GM12878 (cell line): ENCODE measurements around the gene ZFP91. TPM values are rescaled to one million over a fixed set of nuclear protein-coding genes. Genes with fewer than 3 reads are reported as not detected.

Source experiments
- ATAC-seq: fragments of 200-7000 bp; cut with Tn5 transposase; 3 replicates; pipeline ENCODE4 v1.9.1; 2020; ENCODE audit warnings: mild to moderate bottlenecking, moderate library complexity
- BruUV-seq: library from RNA; stranded (reverse); fragments of 400-500 nt; replicated peaks from 2 replicates; lab custom pipeline; 2021; lab: Mats Ljungman, UMichigan
- CTCF ChIA-PET: fragments of 300-600 bp; sonication (Branson Sonifier 250); formaldehyde crosslinking; extraction: SDS; loops from one replicate; lab custom pipeline; 2021; ENCODE audit warnings: inconsistent platforms; lab: Yijun Ruan, JAX
- POLR2A ChIA-PET: fragments of 350-600 bp; formaldehyde crosslinking; extraction: SDS; loops from one replicate; lab custom pipeline; 2021; ENCODE audit warnings: inconsistent platforms; lab: Charles Lee
- RAD21 ChIA-PET: fragments of 300-600 bp; sonication (Branson Sonifier 250); formaldehyde crosslinking; loops from one replicate; lab custom pipeline; 2023; ENCODE audit warnings: antibody characterized with exemption; ENCODE audit not compliant: unreplicated experiment; lab: Charles Lee
- SMC1A ChIA-PET: fragments of 300-600 bp; sonication (Branson Sonifier 250); formaldehyde crosslinking; loops from one replicate; lab custom pipeline; 2023; ENCODE audit not compliant: unreplicated experiment, uncharacterized antibody; lab: Charles Lee
- DNase-seq: peaks from one replicate; pipeline ENCODE4 v3.0.0-alpha.2; 2011; ENCODE audit warnings: low read depth, low spot score
- FAIRE-seq: peaks from 3 replicates; lab custom pipeline; 2011; peaks lifted over from hg19 to GRCh38; lab: Jason Lieb, UNC
- H2AFZ ChIP-seq: 2 replicates; pipeline ENCODE4 v1.6.0; 2011; ENCODE audit warnings: low read depth, low read length, control low read depth; ENCODE audit not compliant: control insufficient read depth
- H3K27ac ChIP-seq: 2 replicates; pipeline ENCODE4 v1.5.1; 2011; ENCODE audit warnings: control low read depth; ENCODE audit not compliant: control insufficient read depth, insufficient read depth
- H3K27me3 ChIP-seq, 2 experiments: replicated peaks in 1 of 2; 2 replicates each; pipeline versions ENCODE4 v1.6.0 to v1.6.1; 2011; ENCODE audit warnings: low read length in 1 of 2; ENCODE audit not compliant: control insufficient read depth in 2 of 2, insufficient read depth in 2 of 2
- H3K36me3 ChIP-seq, 2 experiments: 2 replicates each; pipeline ENCODE4 v1.5.1; 2011; ENCODE audit warnings: low read length in 1 of 2; ENCODE audit not compliant: control insufficient read depth in 2 of 2, insufficient read depth in 2 of 2
- H3K4me1 ChIP-seq: 2 replicates; pipeline ENCODE4 v1.6.1; 2011; ENCODE audit warnings: mild to moderate bottlenecking, low read length, moderate library complexity, mixed read lengths; ENCODE audit not compliant: control insufficient read depth, insufficient read depth
- H3K4me2 ChIP-seq: 2 replicates; pipeline ENCODE4 v1.6.0; 2011; ENCODE audit warnings: control low read depth; ENCODE audit not compliant: control insufficient read depth, insufficient read depth
- H3K4me3 ChIP-seq: fragments of 200-600 bp; sonication (generic); 2 replicates; pipeline ENCODE4 v1.5.1; 2016
- H3K79me2 ChIP-seq: 2 replicates; pipeline ENCODE4 v1.6.0; 2011; ENCODE audit warnings: low read length; ENCODE audit not compliant: control insufficient read depth, insufficient read depth
- H3K9ac ChIP-seq: 2 replicates; pipeline ENCODE4 v1.8.0; 2011; ENCODE audit warnings: low read length, control low read depth, mixed read lengths; ENCODE audit not compliant: control insufficient read depth, insufficient read depth
- H3K9me3 ChIP-seq: replicated peaks from 3 replicates; pipeline ENCODE4 v1.5.1; 2011; ENCODE audit warnings: mild to moderate bottlenecking, low read length; ENCODE audit not compliant: control insufficient read depth, insufficient read depth
- H4K20me1 ChIP-seq: 2 replicates; pipeline ENCODE4 v1.6.0; 2011; ENCODE audit not compliant: control insufficient read depth, insufficient read depth
- BRCA1 ChIP-seq: IDR thresholded peaks from 2 replicates; pipeline ENCODE4 v1.6.1; 2011; ENCODE audit warnings: low read depth, low read length, improper control_type of control experiment
- CHD1 ChIP-seq: IDR thresholded peaks from 2 replicates; pipeline ENCODE4 v1.6.1; 2012; ENCODE audit warnings: low read depth, low read length, improper control_type of control experiment
- CREB1 ChIP-seq: IDR thresholded peaks from 2 replicates; pipeline ENCODE4 v1.6.1; 2012; ENCODE audit warnings: low read depth, mild to moderate bottlenecking, inconsistent platforms
- DPF2 ChIP-seq: fragments of 450-650 bp; IDR thresholded peaks from 2 replicates; pipeline ENCODE4 v1.6.1; 2017; ENCODE audit warnings: mild to moderate bottlenecking
- FOXK2 ChIP-seq: fragments of 450-650 bp; IDR thresholded peaks from 2 replicates; pipeline ENCODE4 v1.6.1; 2017; ENCODE audit warnings: mild to moderate bottlenecking, moderate library complexity
- HDGF ChIP-seq: fragments of 450-650 bp; IDR thresholded peaks from 2 replicates; pipeline ENCODE4 v1.6.1; 2016; ENCODE audit warnings: antibody characterized with exemption
- LARP7 ChIP-seq: fragments of 450-650 bp; IDR thresholded peaks from 2 replicates; pipeline ENCODE4 v1.6.1; 2017; ENCODE audit warnings: mild to moderate bottlenecking
- MTA2 ChIP-seq: fragments of 450-650 bp; IDR thresholded peaks from 2 replicates; pipeline ENCODE4 v1.6.1; 2016; ENCODE audit warnings: low read depth, mild to moderate bottlenecking, moderate library complexity
- NRF1 ChIP-seq: conservative IDR thresholded peaks from 2 replicates; pipeline ENCODE4 v1.6.1; 2011; ENCODE audit warnings: mild to moderate bottlenecking, low read depth, low read length, improper control_type of control experiment
- POLR2AphosphoS2 ChIP-seq: IDR thresholded peaks from 2 replicates; pipeline ENCODE4 v1.6.1; 2011; ENCODE audit warnings: low read depth, mild to moderate bottlenecking, low read length, improper control_type of control experiment, moderate library complexity
- REST ChIP-seq: IDR thresholded peaks from 2 replicates; pipeline ENCODE4 v1.6.1; 2012; ENCODE audit warnings: mild to moderate bottlenecking, low read depth, low read length
- RFX5 ChIP-seq: IDR thresholded peaks from 2 replicates; pipeline ENCODE4 v1.6.1; 2011; ENCODE audit warnings: low read depth, low read length, improper control_type of control experiment
- SMAD5 ChIP-seq: IDR thresholded peaks from 2 replicates; pipeline ENCODE4 v1.6.1; 2016; ENCODE audit warnings: antibody characterized with exemption, low read depth
- TCF12 ChIP-seq: IDR thresholded peaks from 2 replicates; pipeline ENCODE4 v1.6.1; 2011; ENCODE audit warnings: low read depth, mild to moderate bottlenecking, low read length
- WGBS: methylation state at CpG from one replicate; pipeline ENCODE4 v1.1.6; 2016; ENCODE audit warnings: low lambda C conversion rate; ENCODE audit not compliant: insufficient replicate concordance, insufficient coverage; ENCODE audit errors: missing lambda C conversion rate; 5-methylcytosine and 5-hydroxymethylcytosine counted together
- in situ Hi-C: fragments of 300-500 bp; cut with MboI; formaldehyde crosslinking; loops from 9 replicates; pipeline ENCODE4 v1.14.3; 2018; ENCODE audit warnings: mixed read lengths
- intact Hi-C: fragments of 100-400 bp; cut with micrococcal nuclease; formaldehyde crosslinking; loops from one replicate; pipeline ENCODE4 v1.14.2; 2022; ENCODE audit not compliant: unreplicated experiment
- polyA plus RNA-seq, 11 experiments: library from polyadenylated mRNA; depleted of rRNA in 4 of 11; unstranded in 6 of 11; stranded (reverse) in 5 of 11; fragments of >200 nt; fragmentation: Nextera tagmentation in 4 of 11; fragmentation: Illumina TruSeq in 1 of 11; extraction: Ambion mirVana in 4 of 11; extraction: Trizol in 1 of 11; gene quantifications; 1 replicate in 1 of 11; 2 replicates in 10 of 11; pipeline versions ENCODE4 v1.2.1 to v1.2.3, GENCODE V29; 2011 to 2016; ENCODE audit warnings: inconsistent platforms in 2 of 11, missing spikeins in 2 of 11, low read depth in 1 of 11
- total RNA-seq, 4 experiments: library from RNA; depleted of rRNA in 3 of 4; stranded (reverse); fragments of >200 nt in 3 of 4; fragmentation: Illumina TruSeq in 1 of 4; extraction: Trizol in 1 of 4; gene quantifications; 2 replicates each; pipeline versions ENCODE4 v1.2.1 to v1.2.3, GENCODE V29; 2013 to 2021
- TF ChIP-seq, protein P1 (sequence below): fragments of 450-650 bp; IDR thresholded peaks from 2 replicates; pipeline ENCODE4 v1.6.1; 2018; ENCODE audit warnings: borderline replicate concordance, mild to moderate bottlenecking; ENCODE audit not compliant: partially characterized antibody
- TF ChIP-seq, protein P2 (sequence below): fragments of 450-650 bp; IDR thresholded peaks from 2 replicates; pipeline ENCODE4 v1.6.1; 2016; ENCODE audit warnings: mild to moderate bottlenecking
- TF ChIP-seq, protein P3 (sequence below): IDR thresholded peaks from 2 replicates; pipeline ENCODE4 v1.6.1; 2012; ENCODE audit warnings: low read depth, low read length, improper control_type of control experiment

Gene ZFP91
- total and polyA plus RNA-seq, 10 of the 15 experiments (the other 5 are each of a cell fraction or from before 2014, with no cell fraction given) = 12.9 to 54.1 (median 31.7) TPM

- TF ChIP-seq, protein P1, sequence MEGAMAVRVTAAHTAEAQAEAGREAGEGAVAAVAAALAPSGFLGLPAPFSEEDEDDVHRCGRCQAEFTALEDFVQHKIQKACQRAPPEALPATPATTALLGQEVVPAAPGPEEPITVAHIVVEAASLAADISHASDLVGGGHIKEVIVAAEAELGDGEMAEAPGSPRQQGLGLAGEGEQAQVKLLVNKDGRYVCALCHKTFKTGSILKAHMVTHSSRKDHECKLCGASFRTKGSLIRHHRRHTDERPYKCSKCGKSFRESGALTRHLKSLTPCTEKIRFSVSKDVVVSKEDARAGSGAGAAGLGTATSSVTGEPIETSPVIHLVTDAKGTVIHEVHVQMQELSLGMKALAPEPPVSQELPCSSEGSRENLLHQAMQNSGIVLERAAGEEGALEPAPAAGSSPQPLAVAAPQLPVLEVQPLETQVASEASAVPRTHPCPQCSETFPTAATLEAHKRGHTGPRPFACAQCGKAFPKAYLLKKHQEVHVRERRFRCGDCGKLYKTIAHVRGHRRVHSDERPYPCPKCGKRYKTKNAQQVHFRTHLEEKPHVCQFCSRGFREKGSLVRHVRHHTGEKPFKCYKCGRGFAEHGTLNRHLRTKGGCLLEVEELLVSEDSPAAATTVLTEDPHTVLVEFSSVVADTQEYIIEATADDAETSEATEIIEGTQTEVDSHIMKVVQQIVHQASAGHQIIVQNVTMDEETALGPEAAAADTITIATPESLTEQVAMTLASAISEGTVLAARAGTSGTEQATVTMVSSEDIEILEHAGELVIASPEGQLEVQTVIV = no peak
- no peak for TF ChIP-seq DPF2
- TF ChIP-seq HDGF = no peak
Measured at GRCh38 chr11:58609723-58610122, 30.9 kb downstream of the ZFP91 start (continued).

GRCh38 chr11:58613228-58613627, 34.4 kb downstream of the ZFP91 start:
- DNase-seq (no peak), ATAC-seq (no peak), FAIRE-seq (no peak)
- ChIA-PET RAD21 (no interaction called here), POLR2A (no interaction called here), CTCF (interaction anchor here (0.8 to 6.2 kb wide), 3 partner anchors 16 to 44 kb away, joined by 3 to 42 read pairs (median 3); no protein-coding TSS in a partner anchor), SMC1A (no interaction called here)
- no TSS peak for BruUV-seq
- peaks cover 7% of the 10 kb centered on the region for H3K79me2 ChIP-seq
- no peaks in the 10 kb centered on the region for H3K4me1 ChIP-seq
- no peak overlapping the region for H2AFZ ChIP-seq
- no peak overlapping the region for H3K27ac ChIP-seq
- no peaks in the 10 kb centered on the region for H4K20me1 ChIP-seq
- no peaks in the 10 kb centered on the region for H3K9me3 ChIP-seq
- TF ChIP-seq BRCA1 (no peak), SMAD5 (no peak), NRF1 (no peak), REST (no peak), TCF12 (no peak), MTA2 (no peak), RFX5 (no peak), CREB1 (no peak), LARP7 (no peak), FOXK2 (no peak), CHD1 (no peak), POLR2AphosphoS2 (no peak)
- TF ChIP-seq, protein P2, sequence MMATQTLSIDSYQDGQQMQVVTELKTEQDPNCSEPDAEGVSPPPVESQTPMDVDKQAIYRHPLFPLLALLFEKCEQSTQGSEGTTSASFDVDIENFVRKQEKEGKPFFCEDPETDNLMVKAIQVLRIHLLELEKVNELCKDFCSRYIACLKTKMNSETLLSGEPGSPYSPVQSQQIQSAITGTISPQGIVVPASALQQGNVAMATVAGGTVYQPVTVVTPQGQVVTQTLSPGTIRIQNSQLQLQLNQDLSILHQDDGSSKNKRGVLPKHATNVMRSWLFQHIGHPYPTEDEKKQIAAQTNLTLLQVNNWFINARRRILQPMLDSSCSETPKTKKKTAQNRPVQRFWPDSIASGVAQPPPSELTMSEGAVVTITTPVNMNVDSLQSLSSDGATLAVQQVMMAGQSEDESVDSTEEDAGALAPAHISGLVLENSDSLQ = no peak
- TF ChIP-seq, protein P3, sequence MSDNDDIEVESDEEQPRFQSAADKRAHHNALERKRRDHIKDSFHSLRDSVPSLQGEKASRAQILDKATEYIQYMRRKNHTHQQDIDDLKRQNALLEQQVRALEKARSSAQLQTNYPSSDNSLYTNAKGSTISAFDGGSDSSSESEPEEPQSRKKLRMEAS = no peak
- no peaks in the 10 kb centered on the region for H3K27me3 ChIP-seq
- H3K36me3 ChIP-seq = peaks cover 10 to 42% of the 10 kb centered on the region in 2 experiments
- H3K4me2 ChIP-seq = no peak overlapping the region
- 74% methylated on average over 2 of the region's 2 CpGs for WGBS
- H3K9ac ChIP-seq = no peak overlapping the region
- in situ Hi-C loops (no loop called here), intact Hi-C loops (no loop called here)
- H3K4me3 ChIP-seq = no peak overlapping the region
